Breast epithelium (tissue), 3 donors: ENCODE measurements around the gene GCNT2.

Experiments used
- POLR2A ChIP-seq: fragments of 450-650 bp; IDR thresholded peaks from one replicate; pipeline ENCODE4 v1.6.1; 2016; ENCODE audit warnings: antibody characterized with exemption, mild to moderate bottlenecking, moderate library complexity
- POLR2AphosphoS5 ChIP-seq, 3 donors: sonication (generic); formaldehyde crosslinking; IDR thresholded peaks; one replicate each; pipeline ENCODE4 v1.6.1; 2017; ENCODE audit warnings: antibody characterized with exemption in 3 of 3
- TF ChIP-seq, protein P1 (sequence below), 3 donors: fragments of 450-650 bp; IDR thresholded peaks; one replicate each; pipeline ENCODE4 v1.5.1; 2016 to 2017; ENCODE audit warnings: antibody characterized with exemption in 3 of 3, mild to moderate bottlenecking in 3 of 3, moderate library complexity in 3 of 3

DNA sequence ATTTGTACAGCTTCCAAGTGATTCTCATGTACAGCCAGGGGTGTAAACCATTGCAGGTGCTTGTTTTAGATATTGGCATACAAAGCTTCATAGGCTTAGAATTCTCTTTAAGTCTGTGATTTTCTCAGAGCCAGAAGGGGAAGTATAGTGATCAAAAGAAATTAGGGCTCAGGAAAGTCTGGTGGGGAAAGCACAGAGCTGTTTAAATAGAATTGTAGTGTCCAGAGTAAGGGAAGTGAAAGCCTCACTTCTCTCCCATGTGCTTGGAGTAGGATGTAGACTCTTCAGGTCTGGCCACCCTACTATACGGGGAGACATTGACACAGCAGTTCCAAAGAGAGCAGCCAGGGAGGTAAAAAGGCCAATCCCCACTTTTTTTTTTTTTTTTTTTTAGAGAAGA lies 10.4 kb downstream of the GCNT2 start:
- no peak for TF ChIP-seq POLR2A
- TF ChIP-seq, protein P1, sequence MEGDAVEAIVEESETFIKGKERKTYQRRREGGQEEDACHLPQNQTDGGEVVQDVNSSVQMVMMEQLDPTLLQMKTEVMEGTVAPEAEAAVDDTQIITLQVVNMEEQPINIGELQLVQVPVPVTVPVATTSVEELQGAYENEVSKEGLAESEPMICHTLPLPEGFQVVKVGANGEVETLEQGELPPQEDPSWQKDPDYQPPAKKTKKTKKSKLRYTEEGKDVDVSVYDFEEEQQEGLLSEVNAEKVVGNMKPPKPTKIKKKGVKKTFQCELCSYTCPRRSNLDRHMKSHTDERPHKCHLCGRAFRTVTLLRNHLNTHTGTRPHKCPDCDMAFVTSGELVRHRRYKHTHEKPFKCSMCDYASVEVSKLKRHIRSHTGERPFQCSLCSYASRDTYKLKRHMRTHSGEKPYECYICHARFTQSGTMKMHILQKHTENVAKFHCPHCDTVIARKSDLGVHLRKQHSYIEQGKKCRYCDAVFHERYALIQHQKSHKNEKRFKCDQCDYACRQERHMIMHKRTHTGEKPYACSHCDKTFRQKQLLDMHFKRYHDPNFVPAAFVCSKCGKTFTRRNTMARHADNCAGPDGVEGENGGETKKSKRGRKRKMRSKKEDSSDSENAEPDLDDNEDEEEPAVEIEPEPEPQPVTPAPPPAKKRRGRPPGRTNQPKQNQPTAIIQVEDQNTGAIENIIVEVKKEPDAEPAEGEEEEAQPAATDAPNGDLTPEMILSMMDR (IDR thresholded peaks at IDR 0.05): no peak
- no peak for TF ChIP-seq POLR2AphosphoS5 (IDR thresholded peaks at IDR 0.05)
